Pons (tissue), 1 donor: ENCODE results near the gene RAB17.

Experiments
- DNase-seq: peaks from one replicate; pipeline ENCODE4 v3.0.0-alpha.2; 2016; ENCODE audit warnings: low spot score

RAB17 gene

GRCh38 chr2:237576974-237577373 lies 13.6 kb downstream of the RAB17 start:
- DNase-seq, result no peak

DNA sequence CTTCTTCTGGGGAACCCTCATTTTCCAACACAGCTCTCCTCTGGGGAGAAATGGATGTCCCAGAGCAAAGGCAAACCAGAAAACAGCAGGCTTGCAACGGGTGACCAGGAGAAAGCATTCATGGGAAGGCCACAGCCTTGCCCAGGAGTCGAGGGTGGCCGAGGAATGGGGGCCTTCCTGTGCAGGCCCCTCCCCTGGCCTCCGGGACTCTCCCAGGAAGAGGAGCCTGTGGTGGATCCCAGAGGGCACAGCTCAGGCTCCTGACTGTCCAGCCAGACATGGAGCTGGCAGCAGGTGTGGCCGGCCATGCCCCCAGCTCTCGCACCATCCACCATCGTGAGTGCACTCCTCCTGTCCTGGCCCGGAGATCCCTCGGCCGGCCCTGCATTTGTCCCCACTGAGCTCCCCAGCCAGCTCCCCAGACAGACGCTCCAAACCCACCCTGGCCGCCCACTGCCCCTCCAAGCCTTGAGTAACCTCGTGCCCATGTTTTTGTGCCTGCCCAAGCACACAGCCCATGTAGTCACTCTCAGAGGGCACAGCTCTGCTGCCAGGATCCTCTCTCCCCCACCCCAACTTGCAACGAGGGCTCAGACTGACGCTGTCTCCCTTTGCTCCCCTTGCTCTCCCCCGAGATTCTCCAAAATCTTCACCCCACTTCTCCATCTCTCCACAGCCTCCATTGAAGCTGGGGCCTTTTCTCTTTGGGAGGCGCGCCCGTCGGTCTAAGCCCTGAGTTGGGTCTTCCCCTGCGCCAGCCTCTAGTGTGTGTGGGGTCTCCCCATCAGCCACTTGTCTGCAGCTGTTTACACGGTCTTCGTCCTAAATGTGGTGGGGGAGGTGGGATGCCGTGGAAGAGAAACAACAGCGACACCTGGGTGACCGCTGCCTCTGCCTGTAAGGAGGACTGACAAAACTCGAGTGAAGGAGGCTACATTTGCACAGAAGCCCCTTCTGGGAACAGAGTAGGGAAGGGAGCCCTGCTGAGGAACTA lies 14.4 kb downstream of the RAB17 start:
- DNase-seq, result no peak

- no peak for DNase-seq
Observed at GRCh38 chr2:237574894-237575868, 15.4 kb downstream of the RAB17 start.

- DNase-seq, result no peak
Observed at GRCh38 chr2:237574467-237574866, 16.1 kb downstream of the RAB17 start.

DNA sequence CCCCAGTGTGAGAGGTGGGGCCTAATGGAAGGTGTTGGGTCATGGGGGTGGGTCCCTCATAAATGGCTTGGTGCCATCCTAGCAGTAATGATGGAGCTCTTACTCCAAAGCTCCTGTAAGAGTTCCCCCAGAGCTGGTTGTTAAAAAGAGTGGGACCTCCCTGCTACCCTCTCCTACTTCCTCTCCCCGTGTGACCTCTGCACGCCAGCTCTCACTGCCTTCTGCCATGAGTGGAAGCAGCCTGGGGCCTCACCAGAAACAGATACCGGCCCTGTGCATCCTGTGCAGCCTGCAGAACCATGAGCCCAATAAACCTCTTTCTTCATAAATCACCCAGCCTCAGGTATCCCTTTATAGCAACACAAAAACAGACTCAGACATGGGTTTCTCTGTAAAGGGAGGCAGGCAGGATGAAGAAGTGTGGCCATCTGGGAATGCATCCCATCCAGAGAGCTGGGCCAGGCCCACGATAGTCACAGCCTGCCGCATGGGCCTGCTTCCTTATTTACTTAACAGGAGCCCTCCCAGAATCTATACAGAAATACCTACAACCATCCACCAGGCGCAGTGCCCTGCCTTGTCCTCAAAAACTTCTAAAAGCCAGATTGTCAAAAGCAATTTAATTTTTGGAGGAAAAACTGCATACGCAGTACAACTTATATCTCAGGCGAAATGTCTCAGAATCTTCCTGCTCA lies 16.7 kb downstream of the RAB17 start:
- no peak for DNase-seq

DNA sequence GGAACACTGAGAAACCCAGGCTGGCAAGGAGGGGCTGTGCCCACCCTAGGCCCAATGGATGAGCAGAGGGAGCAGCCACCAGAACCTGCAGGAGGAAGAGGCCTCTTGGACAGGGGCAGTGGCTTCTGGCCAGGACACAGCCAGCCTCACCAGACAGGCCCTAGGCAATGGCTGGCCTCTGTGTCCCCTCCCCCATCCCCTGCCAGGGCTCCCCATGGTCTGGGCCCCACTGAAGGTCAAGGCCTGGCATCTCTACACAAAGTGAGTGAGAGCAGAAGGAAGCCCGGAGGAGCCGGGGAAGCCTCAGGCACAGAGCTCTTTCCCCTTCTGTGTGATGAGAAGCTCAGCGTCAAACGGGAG lies 17.8 kb downstream of the RAB17 start:
- DNase-seq, result no peak

DNA sequence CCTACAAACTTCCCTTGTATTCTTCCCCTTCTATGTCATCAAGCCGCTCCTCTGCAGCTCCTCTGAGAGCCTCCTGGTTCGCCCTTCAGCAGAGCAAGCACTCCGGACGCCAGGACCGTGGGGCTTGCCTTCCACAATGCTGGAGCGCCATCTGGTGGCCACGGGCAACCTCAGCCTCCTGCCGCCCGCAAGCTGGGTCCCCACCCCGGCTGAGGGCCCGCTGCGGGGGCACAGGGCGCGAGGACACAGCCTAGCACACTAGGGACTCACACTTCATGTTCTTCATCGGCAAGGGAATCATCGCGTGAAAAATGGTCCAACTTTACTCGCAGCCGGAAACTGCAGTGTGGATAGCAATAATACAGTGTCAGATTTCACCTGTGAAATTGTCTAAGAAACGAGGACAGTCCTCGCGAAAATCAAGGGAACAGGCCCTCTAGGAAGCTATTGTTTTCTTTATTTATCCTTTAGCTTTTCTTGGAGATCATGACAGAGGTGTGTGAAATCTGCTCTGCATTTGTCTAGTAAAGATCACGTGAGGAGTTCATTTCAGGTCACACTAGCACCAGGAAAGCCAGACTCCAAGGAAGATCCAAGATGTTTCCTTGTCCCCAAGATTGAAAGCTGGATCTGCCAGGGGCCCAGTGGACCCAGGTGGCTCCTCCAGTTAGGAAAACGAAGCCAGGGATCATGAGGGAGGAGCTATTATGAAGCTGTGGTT lies 18.4 kb downstream of the RAB17 start:
- DNase-seq, result peak; percentile 81

DNA sequence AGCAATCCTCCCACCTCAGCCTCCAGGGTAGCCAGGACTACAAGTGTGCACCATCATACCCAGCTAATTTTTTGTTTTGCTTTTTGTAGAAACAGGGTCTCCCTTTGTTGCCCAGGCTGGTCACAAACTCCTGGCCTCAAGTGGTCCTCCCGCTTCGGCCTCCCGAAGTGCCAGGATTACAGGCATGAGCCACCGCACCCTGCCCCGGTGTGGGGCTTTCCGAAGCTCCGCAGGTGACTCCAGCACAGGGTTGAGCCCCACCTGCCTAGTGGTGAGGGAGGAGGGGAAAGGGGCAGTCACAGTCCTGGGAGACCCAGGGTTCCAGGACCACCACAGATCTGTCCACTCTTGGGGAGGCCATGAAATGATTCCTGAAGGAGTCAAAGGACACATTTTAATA lies 19.0 kb downstream of the RAB17 start:
- no peak for DNase-seq

DNA sequence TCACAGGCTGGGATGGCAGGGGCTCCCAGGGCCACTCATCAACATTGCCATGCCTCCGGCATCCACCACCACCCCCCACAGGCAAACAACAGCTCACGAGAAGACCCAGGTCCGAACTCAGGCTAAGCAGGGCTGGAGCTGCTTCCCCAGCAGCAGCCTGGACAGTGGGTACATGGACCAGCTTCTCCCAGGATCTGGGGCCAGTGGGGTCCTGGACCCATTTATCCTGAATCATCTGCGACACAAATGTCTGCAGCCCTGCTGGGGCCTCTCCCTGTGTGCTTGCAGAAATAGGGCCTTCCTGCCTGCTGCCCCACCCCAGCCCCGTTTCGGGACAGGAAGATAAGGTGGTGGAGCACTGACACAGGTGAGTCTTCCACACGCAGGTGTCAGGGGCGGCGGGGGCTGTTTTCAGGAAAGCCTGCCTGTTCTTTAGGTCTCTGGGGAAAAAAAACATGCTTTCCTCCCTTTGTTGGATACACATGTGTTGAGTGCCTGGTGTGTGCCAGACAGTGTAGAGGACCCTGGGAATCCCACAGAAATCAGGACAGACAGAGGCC lies 19.7 kb downstream of the RAB17 start:
- no peak for DNase-seq

DNA sequence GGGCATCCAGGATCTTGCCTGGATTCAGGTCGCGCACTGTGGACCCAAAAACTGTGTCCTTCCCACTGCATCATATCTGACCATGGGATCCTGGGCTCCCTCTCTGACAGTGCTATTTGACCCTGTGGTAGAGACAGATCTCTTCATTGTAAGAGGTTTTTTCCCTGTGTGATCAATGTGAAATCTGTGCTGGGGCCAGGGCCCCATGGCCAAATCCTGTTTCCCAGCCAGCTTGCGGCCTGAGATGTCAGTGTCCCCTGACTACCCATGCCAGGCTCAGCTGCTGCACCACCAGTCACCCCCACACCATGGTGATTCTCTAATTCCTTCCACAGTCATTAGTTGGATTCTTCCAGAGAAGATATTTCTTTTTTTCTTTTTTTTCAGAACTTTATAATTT lies 20.6 kb downstream of the RAB17 start:
- DNase-seq, result no peak

- no peak for DNase-seq
Observed at GRCh38 chr2:237569041-237569440, 21.5 kb downstream of the RAB17 start.

- no peak for DNase-seq
Observed at GRCh38 chr2:237568121-237568660, 22.3 kb downstream of the RAB17 start.

- no peak for DNase-seq
Observed at GRCh38 chr2:237567276-237568029, 23.1 kb downstream of the RAB17 start.

DNA sequence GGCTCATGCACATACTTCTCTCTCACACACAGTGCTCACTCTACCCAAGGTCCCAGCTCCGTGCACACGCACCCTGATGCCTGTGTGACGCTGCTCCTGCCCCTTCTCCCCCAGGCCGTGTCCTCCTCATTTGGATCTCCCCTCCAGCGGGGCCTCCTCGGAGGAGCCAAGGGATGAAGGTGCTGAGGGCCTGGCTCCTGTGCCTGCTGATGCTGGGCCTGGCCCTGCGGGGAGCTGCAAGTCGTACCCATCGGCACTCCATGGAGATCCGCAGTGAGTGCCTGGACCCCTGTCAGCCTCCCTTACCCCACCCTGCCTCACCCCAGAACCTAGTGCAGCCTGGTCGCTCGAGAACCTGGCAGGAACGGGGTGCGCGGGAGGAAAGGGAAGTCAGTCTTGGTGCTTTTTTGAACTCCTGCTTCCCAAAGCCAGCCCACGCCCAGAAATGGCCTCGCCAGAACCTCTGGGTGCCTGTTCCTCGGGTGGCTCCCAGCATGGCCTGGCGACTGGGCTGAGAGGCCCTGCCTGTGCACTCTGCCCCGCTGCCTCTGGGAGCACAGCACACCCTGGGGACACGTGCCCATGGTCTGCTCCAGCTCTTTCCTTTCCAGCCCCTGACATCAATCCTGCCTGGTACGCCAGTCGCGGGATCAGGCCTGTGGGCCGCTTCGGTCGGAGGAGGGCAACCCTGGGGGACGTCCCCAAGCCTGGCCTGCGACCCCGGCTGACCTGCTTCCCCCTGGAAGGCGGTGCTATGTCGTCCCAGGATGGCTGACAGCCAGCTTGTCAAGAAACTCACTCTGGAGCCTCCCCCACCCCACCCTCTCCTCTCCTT lies 23.9 kb downstream of the RAB17 start, which contains the start of gene PRLH:
TSS of gene PRLH (plus strand) at position 174 of the 835 bp plus-strand sequence. CDS start at position 174, 0 bp downstream.
- DNase-seq, result no peak

GRCh38 chr2:237565974-237566373 lies 24.6 kb downstream of the RAB17 start:
- no peak for DNase-seq

DNA sequence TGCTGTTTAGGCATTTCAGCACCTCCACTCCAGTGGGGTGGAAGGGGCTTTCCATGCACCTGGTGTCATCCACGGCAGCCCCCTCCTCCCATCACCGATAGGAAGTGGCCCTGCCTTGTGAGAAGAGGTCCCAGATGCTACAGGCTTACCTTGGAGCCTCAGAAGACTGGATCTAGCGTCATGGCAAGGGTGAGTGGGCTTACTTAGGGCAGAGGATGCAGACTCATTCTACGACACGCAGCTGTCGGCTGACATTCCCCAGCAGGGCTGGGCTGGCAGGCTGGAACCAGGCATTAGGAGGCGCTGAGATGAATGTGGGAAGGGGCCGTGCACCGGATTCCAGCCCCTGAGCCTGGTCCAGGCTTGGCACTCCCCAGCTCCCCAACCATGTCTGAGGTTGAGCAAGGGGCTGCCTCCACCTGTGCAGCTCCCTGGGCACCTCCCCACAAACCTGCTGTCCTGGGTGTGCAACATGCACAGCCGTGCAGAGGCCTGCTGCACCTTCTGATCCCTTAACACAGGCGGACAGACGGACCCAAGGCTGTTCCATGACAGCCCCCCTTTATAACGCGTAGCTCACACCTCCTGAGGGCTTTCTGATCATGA lies 25.9 kb downstream of the RAB17 start:
- no peak for DNase-seq

- DNase-seq, result no peak
Observed at GRCh38 chr2:237563816-237564215, 26.7 kb downstream of the RAB17 start.

- no peak for DNase-seq
Observed at GRCh38 chr2:237561221-237561620, 29.3 kb downstream of the RAB17 start.
